Osteocyte (in vitro differentiated cells): ENCODE data around the gene PYGM. TPM values are rescaled to one million over a fixed set of nuclear protein-coding genes. Genes with fewer than 3 reads are reported as not detected.

Experiments used
- DNase-seq: peaks from one replicate; pipeline ENCODE4 v3.0.0; 2021; ENCODE audit warnings: mixed read lengths; ENCODE audit not compliant: unreplicated experiment; ENCODE audit errors: extremely low spot score
- H3K27ac Mint-ChIP-seq: one replicate; pipeline ENCODE4 v1.8.0; 2021; ENCODE audit warnings: mild to moderate bottlenecking, mixed read lengths; ENCODE audit not compliant: unreplicated experiment
- H3K27me3 Mint-ChIP-seq: one replicate; pipeline ENCODE4 v1.8.0; 2021; ENCODE audit warnings: mixed read lengths; ENCODE audit not compliant: unreplicated experiment
- H3K36me3 Mint-ChIP-seq: one replicate; pipeline ENCODE4 v1.8.0; 2021; ENCODE audit warnings: mixed read lengths; ENCODE audit not compliant: unreplicated experiment
- H3K4me1 Mint-ChIP-seq: one replicate; pipeline ENCODE4 v1.8.0; 2021; ENCODE audit warnings: mixed read lengths; ENCODE audit not compliant: unreplicated experiment
- H3K4me3 Mint-ChIP-seq: one replicate; pipeline ENCODE4 v1.8.0; 2021; ENCODE audit warnings: mild to moderate bottlenecking, moderate library complexity, mixed read lengths; ENCODE audit not compliant: unreplicated experiment
- H3K9me3 Mint-ChIP-seq: one replicate; pipeline ENCODE4 v1.8.0; 2021; ENCODE audit warnings: mixed read lengths; ENCODE audit not compliant: unreplicated experiment
- CTCF ChIP-seq: fragments of 200-600 bp; sonication (generic); IDR thresholded peaks from 2 replicates; pipeline ENCODE4 v1.5.0; 2021; ENCODE audit warnings: antibody characterized with exemption, mild to moderate bottlenecking, moderate library complexity
- total RNA-seq: library from RNA; stranded (reverse); gene quantifications from 2 replicates; pipeline ENCODE4 v1.2.1, GENCODE V29; 2021

Gene PYGM
- total RNA-seq, 1 donor from 2014 or later, result 0.73 TPM

GRCh38 chr11:64745521-64746328, 14.0 kb downstream of the PYGM start:
- Mint-ChIP-seq H3K9me3 (no peaks in the 10 kb centered on the region), H3K27ac (peak overlapping the region; percentile 79), H3K27me3 (no peaks in the 10 kb centered on the region), H3K4me3 (peak overlapping the region; percentile 67), H3K4me1 (peaks cover 43% of the 10 kb centered on the region), H3K36me3 (no peaks in the 10 kb centered on the region)
- TF ChIP-seq CTCF, result no peak
- no peak for DNase-seq

GRCh38 chr11:64745189-64745520, 14.6 kb downstream of the PYGM start:
- Mint-ChIP-seq H3K27ac (peak overlapping the region; percentile 79), H3K27me3 (no peaks in the 10 kb centered on the region), H3K4me3 (peak overlapping the region; percentile 67), H3K9me3 (no peaks in the 10 kb centered on the region), H3K36me3 (no peaks in the 10 kb centered on the region), H3K4me1 (peaks cover 42% of the 10 kb centered on the region)
- no peak for DNase-seq
- TF ChIP-seq CTCF, result no peak

DNA sequence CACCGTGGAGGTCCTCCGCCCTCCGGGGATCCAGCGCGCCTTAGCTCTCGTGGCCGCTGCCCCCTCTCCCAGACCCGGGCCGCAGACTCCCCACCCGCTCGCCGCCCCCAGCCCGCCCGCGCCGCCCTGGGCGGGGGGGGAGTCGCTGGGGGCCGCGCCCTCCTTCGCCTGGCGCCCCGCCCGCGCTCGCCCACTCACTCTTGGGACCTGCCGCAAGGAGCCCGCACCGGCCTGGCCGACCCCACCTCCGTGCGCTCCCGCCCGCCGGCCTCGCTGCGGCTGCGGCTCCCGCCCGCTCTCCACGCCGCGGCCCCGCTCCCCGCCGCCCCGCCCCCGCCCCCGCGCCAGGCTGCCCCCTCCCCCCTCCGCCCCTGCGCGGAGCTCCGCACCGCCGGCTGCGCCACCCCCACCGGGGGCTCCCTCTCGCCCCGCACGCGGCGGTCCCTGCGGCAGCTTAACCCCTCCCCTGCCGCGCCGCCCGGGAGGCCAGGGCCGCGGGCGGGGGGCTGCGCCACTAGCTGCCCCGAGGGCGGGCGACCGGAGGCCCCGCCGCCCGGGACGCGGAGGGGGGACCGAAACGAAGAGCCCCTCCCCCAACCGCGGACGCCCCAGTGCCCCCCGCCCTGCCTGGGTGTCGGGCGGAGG, 15.1 kb downstream of the PYGM start:
- peaks cover 40% of the 10 kb centered on the region for H3K4me1 Mint-ChIP-seq
- no peak overlapping the region for H3K27ac Mint-ChIP-seq
- H3K27me3 Mint-ChIP-seq, result no peaks in the 10 kb centered on the region
- peak overlapping the region; percentile 75 for H3K4me3 Mint-ChIP-seq
- DNase-seq, result no peak
- no peaks in the 10 kb centered on the region for H3K9me3 Mint-ChIP-seq
- TF ChIP-seq CTCF, result no peak
- no peaks in the 10 kb centered on the region for H3K36me3 Mint-ChIP-seq

DNA sequence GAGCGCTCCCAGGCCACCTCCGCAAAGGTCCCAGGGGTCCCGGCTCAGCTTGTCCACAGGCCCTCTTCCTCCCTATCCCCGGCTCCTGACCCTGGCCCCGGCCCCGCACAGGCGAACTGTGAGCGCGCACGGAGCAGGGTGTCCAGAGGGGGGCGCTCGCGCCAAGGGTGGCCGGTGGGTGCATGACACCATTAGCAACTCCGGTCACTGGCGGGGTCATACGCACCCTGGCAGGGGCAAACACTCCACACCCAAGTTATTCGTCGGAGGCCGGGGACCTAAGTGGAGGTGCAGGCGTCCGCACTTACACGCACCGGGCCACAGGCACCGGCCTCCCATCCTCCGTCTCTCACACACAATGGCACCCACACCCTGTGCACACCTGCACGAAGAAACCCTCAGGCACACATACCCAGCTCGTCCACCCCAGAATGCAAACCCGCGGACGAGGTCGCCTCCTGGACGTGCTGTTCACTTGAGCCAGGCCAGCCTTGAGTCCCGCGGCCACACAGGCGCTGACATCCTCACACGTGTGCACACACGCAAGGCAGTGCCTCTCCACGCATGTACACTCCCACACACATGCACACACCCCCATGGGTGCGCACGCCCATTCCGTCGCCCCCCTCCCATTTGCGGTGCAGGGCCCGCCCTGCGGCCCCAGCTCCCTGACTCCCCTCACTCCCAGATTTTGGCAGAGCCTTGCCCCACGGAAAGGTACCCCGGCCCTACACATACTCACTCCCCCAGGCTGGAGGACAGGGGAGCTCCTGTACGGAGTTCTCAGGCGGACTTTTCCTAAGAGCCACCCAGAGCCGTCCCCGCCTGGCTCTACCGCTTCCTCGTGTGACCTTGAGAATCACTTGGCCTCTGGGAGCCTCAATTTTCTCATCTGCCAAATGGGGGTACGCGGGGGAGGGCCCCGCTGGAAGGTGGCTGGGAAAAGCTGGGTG, 15.9 kb downstream of the PYGM start, which contains the start of gene RASGRP2:
Gene RASGRP2, minus strand, starts transcription at position 552 of the 953 bp plus-strand sequence. CDS start 1,276 bp downstream, outside the sequence.
- H3K36me3 Mint-ChIP-seq, result no peaks in the 10 kb centered on the region
- peak within 1 kb of the TSS; percentile 74 for H3K27ac Mint-ChIP-seq
- DNase-seq, result no peak
- H3K4me1 Mint-ChIP-seq, result peaks cover 36% of the 10 kb centered on the region
- H3K9me3 Mint-ChIP-seq, result no peaks in the 10 kb centered on the region
- H3K4me3 Mint-ChIP-seq, result peak within 1 kb of the TSS; percentile 75
- peak; percentile 65 for TF ChIP-seq CTCF
- H3K27me3 Mint-ChIP-seq, result no peaks in the 10 kb centered on the region
